Measurements from ENCODE around the gene POLR1A.

The POLR1A gene

GRCh38 chr2:86097114-86097896 is 8.4 kb downstream of the POLR1A start:
- DNase-seq (ENCODE audit: low read depth) = no peak
- no peak overlapping the region for H3K4me3 ChIP-seq (ENCODE audit: low read depth, low read length)
- TF ChIP-seq, protein P1, sequence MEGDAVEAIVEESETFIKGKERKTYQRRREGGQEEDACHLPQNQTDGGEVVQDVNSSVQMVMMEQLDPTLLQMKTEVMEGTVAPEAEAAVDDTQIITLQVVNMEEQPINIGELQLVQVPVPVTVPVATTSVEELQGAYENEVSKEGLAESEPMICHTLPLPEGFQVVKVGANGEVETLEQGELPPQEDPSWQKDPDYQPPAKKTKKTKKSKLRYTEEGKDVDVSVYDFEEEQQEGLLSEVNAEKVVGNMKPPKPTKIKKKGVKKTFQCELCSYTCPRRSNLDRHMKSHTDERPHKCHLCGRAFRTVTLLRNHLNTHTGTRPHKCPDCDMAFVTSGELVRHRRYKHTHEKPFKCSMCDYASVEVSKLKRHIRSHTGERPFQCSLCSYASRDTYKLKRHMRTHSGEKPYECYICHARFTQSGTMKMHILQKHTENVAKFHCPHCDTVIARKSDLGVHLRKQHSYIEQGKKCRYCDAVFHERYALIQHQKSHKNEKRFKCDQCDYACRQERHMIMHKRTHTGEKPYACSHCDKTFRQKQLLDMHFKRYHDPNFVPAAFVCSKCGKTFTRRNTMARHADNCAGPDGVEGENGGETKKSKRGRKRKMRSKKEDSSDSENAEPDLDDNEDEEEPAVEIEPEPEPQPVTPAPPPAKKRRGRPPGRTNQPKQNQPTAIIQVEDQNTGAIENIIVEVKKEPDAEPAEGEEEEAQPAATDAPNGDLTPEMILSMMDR (conservative IDR thresholded peaks at IDR 0.05; ENCODE audit: low read depth, low read length) = no peak

DNA sequence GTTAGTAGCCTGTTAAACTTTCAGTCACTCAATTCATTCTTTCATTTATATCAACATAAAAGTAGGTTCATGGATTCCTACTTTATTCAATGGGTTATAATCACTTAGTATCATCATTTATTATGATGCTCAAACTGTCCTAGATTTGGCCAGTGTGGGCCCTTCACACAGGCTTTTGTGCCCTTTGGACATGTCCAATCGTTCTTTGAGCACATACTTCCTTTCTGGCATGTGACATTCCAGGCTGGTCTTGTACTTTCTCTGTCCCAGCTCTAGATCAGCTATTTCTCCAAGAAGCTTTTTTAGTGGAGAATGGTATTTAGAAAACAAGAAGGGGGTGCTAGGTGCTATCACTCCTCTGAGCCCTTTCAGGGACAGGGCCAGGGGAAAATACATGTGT is 11.5 kb downstream of the POLR1A start:
- TF ChIP-seq, protein P1 (conservative IDR thresholded peaks at IDR 0.05; ENCODE audit: low read depth, low read length) = no peak
- no peak for DNase-seq (ENCODE audit: low read depth)
- no peak overlapping the region for H3K4me3 ChIP-seq (ENCODE audit: low read depth, low read length)

DNA sequence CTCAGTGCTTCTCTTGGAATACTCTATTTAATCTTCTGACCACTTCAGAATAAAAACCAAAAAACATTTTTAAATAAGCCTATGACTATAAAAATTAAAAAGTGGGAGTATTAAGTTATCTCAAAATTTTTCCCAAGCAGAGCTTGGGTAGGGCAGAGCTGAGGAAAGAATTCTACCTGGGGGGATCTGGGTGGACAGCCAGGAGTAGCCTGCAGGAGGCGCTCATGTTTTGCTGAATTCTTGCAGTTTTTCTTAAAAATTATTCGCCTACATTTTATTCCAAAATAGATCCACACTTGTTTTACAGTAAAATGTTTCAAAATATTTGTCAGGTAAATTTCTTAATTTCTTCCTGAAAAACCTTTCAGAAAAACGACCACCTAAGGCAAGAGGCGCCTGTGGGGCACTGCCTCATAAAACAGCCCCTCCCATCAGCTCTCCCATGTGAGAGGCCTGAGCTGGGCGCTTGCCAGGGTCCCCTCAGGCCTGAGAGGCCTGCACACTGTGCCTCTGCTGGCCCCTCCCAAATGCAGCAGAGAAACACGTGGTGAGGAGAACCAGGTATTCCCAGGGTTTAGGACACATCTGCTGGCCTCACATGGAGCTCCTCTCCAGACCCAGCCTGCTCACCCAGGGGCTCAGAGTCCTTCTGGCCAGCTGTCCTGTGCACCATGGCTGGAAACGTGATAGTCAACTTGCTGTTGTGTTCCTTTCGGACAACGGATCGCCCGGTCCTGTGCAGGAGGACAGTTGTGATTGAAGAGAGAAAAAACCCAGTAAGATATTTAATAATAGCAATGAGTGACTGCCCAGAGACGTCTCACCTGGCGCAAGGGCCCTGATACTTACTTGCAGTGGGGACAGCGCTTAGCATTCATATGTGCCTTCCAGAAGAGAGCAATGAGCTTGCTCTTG is 17.5 kb downstream of the POLR1A start:
- TF ChIP-seq, protein P1 (conservative IDR thresholded peaks at IDR 0.05; ENCODE audit: low read depth, low read length) = peak; percentile 57
- no peak overlapping the region for H3K4me3 ChIP-seq (ENCODE audit: low read depth, low read length)
- DNase-seq (ENCODE audit: low read depth) = no peak

GRCh38 chr2:86082756-86083155 is 22.9 kb downstream of the POLR1A start:
- no peak overlapping the region for H3K4me3 ChIP-seq (ENCODE audit: low read depth, low read length)
- TF ChIP-seq, protein P1 (conservative IDR thresholded peaks at IDR 0.05; ENCODE audit: low read depth, low read length) = no peak
- no peak for DNase-seq (ENCODE audit: low read depth)

DNA sequence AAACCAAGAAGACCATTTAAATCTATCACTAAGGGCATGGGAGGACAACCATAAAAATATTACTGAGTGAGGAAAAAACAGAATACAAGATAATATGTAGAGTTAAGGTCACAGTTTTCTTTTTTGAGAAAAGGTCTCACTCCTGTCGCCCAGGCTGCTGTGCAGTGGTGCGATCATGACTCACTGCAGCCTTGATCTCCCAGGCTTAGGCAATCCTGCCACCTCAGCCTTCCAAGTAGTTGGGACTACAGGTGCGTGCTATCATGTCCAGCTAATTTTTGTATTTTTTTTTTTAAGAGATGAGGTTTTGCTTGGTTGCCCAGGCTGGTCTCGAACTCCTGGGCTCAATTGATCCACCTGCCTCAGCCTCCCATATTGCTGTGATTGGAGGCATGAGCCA is 24.0 kb downstream of the POLR1A start:
- TF ChIP-seq, protein P1 (conservative IDR thresholded peaks at IDR 0.05; ENCODE audit: low read depth, low read length) = no peak
- H3K4me3 ChIP-seq (ENCODE audit: low read depth, low read length) = no peak overlapping the region
- DNase-seq (ENCODE audit: low read depth) = no peak

- no peak overlapping the region for H3K4me3 ChIP-seq (ENCODE audit: low read depth, low read length)
- TF ChIP-seq, protein P1 (conservative IDR thresholded peaks at IDR 0.05; ENCODE audit: low read depth, low read length) = peak; percentile 93
- peak; percentile 85 for DNase-seq (ENCODE audit: low read depth)
These were observed 25.4 kb downstream of the POLR1A start for GRCh38 chr2:86079981-86080911.
